HepG2 (cell line): ENCODE measurements around the gene INPP5K. TPM values are rescaled to one million over a fixed set of nuclear protein-coding genes. Genes with fewer than 3 reads are reported as not detected.

Experiments used
- ATAC-seq: fragments of 200-7000 bp; cut with Tn5 transposase; 3 replicates; pipeline ENCODE4 v1.9.1; 2020; ENCODE audit warnings: mild to moderate bottlenecking, moderate library complexity
- Bru-seq: library from RNA; stranded (reverse); fragments of 400-500 nt; gene quantifications from one replicate; lab custom pipeline; 2021; lab: Mats Ljungman, UMichigan
- BruChase-seq, 2 experiments: library from RNA; stranded (reverse); fragments of 400-500 nt; gene quantifications; one replicate each; lab custom pipeline; 2021; lab: Mats Ljungman, UMichigan
- BruUV-seq: library from RNA; stranded (reverse); fragments of 400-500 nt; replicated peaks from 2 replicates; lab custom pipeline; 2021; lab: Mats Ljungman, UMichigan
- CTCF ChIA-PET: fragments of 300-600 bp; formaldehyde crosslinking; extraction: SDS; loops from one replicate; lab custom pipeline; 2021; ENCODE audit warnings: low total read pairs, inconsistent platforms, low intra/inter-chr PET ratio; lab: Yijun Ruan, JAX
- POLR2A ChIA-PET: fragments of 350-600 bp; sonication (Branson Sonifier 250); formaldehyde crosslinking; loops from one replicate; lab custom pipeline; 2020; ENCODE audit warnings: antibody characterized with exemption, inconsistent platforms; lab: Yijun Ruan, JAX
- DNase-seq: peaks from one replicate; pipeline ENCODE4 v3.0.0-alpha.2; 2015; ENCODE audit warnings: low spot score
- FAIRE-seq: peaks from 3 replicates; lab custom pipeline; 2011; peaks lifted over from hg19 to GRCh38; lab: Jason Lieb, UNC
- H2AFZ ChIP-seq: one replicate; pipeline ENCODE4 v1.6.1; 2011; ENCODE audit warnings: low read length, inconsistent platforms
- H3K27ac ChIP-seq: fragments of 300-600 bp; 3 replicates; pipeline ENCODE4 v1.8.0; 2011; ENCODE audit warnings: mixed run types, mild to moderate bottlenecking, mixed read lengths, low read length, inconsistent platforms; ENCODE audit not compliant: insufficient read depth; ENCODE audit errors: extremely low read length
- H3K27me3 ChIP-seq, 2 experiments: fragments of 200-600 bp in 1 of 2; 2 replicates in 1 of 2; 3 replicates in 1 of 2; pipeline versions ENCODE4 v1.6.0 to v1.8.0; 2011; ENCODE audit warnings: low read length in 2 of 2, mild to moderate bottlenecking in 2 of 2, moderate library complexity in 2 of 2, inconsistent platforms in 1 of 2; ENCODE audit not compliant: insufficient read depth in 2 of 2, control insufficient read depth in 1 of 2
- H3K36me3 ChIP-seq, 2 experiments: fragments of 200-600 bp in 1 of 2; replicated peaks in 1 of 2; 2 replicates in 1 of 2; 3 replicates in 1 of 2; pipeline versions ENCODE4 v1.5.1 to v1.8.0; 2011; ENCODE audit warnings: low read length in 2 of 2, inconsistent platforms in 1 of 2; ENCODE audit not compliant: insufficient read depth in 2 of 2, control insufficient read depth in 1 of 2
- H3K4me1 ChIP-seq: 2 replicates; pipeline ENCODE4 v1.5.1; 2012; ENCODE audit warnings: low read length, inconsistent platforms; ENCODE audit not compliant: insufficient read depth
- H3K4me2 ChIP-seq: 2 replicates; pipeline ENCODE4 v1.6.0; 2011; ENCODE audit warnings: low read depth, low read length, inconsistent platforms
- H3K4me3 ChIP-seq, 3 experiments: fragments of 200-600 bp in 1 of 3; sonication (generic), shearing (Covaris generic) in 1 of 3; replicated peaks in 1 of 3; 2 replicates each; pipeline ENCODE4 v1.5.1; 2011 to 2016; ENCODE audit warnings: low read length in 3 of 3, inconsistent platforms in 2 of 3, low read depth in 2 of 3, mild to moderate bottlenecking in 2 of 3, control low read depth in 1 of 3, mixed read lengths in 1 of 3; ENCODE audit not compliant: insufficient read depth in 1 of 3
- H3K79me2 ChIP-seq: one replicate; pipeline ENCODE4 v1.6.1; 2011; ENCODE audit warnings: low read length, inconsistent platforms; ENCODE audit not compliant: insufficient read depth
- H3K9ac ChIP-seq: 2 replicates; pipeline ENCODE4 v1.6.0; 2011; ENCODE audit warnings: mild to moderate bottlenecking, low read depth, low read length, inconsistent platforms; ENCODE audit not compliant: insufficient read depth
- H3K9me3 ChIP-seq: 2 replicates; pipeline ENCODE4 v1.5.1; 2012; ENCODE audit warnings: mild to moderate bottlenecking, low read length
- H4K20me1 ChIP-seq: 2 replicates; pipeline ENCODE4 v1.6.0; 2011; ENCODE audit warnings: inconsistent platforms, mild to moderate bottlenecking, low read length, moderate library complexity; ENCODE audit not compliant: insufficient read depth
- ATF1 ChIP-seq: IDR thresholded peaks from 2 replicates; pipeline ENCODE4 v1.6.1; 2016; ENCODE audit warnings: mild to moderate bottlenecking, control low read depth
- ATF4 ChIP-seq, 2 experiments: fragments of 450-650 bp in 1 of 2; sonication (generic) in 1 of 2; formaldehyde crosslinking; IDR thresholded peaks; 2 replicates each; pipeline versions ENCODE4 v1.5.0 to v1.8.0; 2020 to 2022; ENCODE audit warnings: mild to moderate bottlenecking in 1 of 2, missing genetic modification reagents in 1 of 2
- FOSL2 ChIP-seq: sonication (generic); formaldehyde crosslinking; IDR thresholded peaks from 2 replicates; pipeline ENCODE4 v1.4.0; 2020; ENCODE audit warnings: missing genetic modification reagents
- MXD4 ChIP-seq: IDR thresholded peaks from 2 replicates; pipeline ENCODE4 v1.6.1; 2016; ENCODE audit warnings: mild to moderate bottlenecking, missing biosample characterization, missing genetic modification reagents
- NFYB ChIP-seq: sonication (generic); formaldehyde crosslinking; IDR thresholded peaks from 2 replicates; pipeline ENCODE4 v1.4.0; 2020; ENCODE audit warnings: missing genetic modification reagents
- NR2F2 ChIP-seq: IDR thresholded peaks from 2 replicates; pipeline ENCODE4 v1.6.1; 2012; ENCODE audit warnings: low read depth, inconsistent platforms, borderline replicate concordance
- PPARG ChIP-seq: conservative IDR thresholded peaks from 2 replicates; pipeline ENCODE4 v1.6.1; 2016; ENCODE audit warnings: missing biosample characterization, missing genetic modification reagents
- RFXAP ChIP-seq: sonication (generic); formaldehyde crosslinking; IDR thresholded peaks from 2 replicates; pipeline ENCODE4 v1.4.0; 2020; ENCODE audit warnings: missing genetic modification reagents, borderline replicate concordance
- TOE1 ChIP-seq: sonication (generic); formaldehyde crosslinking; IDR thresholded peaks from 2 replicates; pipeline ENCODE4 v1.4.0; 2020; ENCODE audit warnings: mild to moderate bottlenecking, missing genetic modification reagents
- ZNF607 ChIP-seq: sonication (generic); formaldehyde crosslinking; IDR thresholded peaks from 2 replicates; pipeline ENCODE4 v1.5.1; 2020; ENCODE audit warnings: missing genetic modification reagents, mild to moderate bottlenecking, borderline replicate concordance
- ZNF639 ChIP-seq: conservative IDR thresholded peaks from 2 replicates; pipeline ENCODE4 v1.6.1; 2018; ENCODE audit warnings: missing genetic modification reagents
- WGBS: methylation state at CpG from one replicate; pipeline ENCODE4 v1.1.6; 2017; ENCODE audit warnings: low lambda C conversion rate; 5-methylcytosine and 5-hydroxymethylcytosine counted together
- in situ Hi-C: cut with HindIII; loops from 2 replicates; pipeline ENCODE4 v1.10.0; 2017; ENCODE audit warnings: low pct_unique_long_range_greater_than_20kb; ENCODE audit not compliant: extremely low pct_ligation_motif_present
- intact Hi-C: fragments of 100-400 bp; cut with micrococcal nuclease; formaldehyde crosslinking; loops from one replicate; pipeline ENCODE4 v1.10.0; 2022; ENCODE audit not compliant: unreplicated experiment
- long read RNA-seq, 2 experiments: library from RNA in 1 of 2; library from polyadenylated mRNA in 1 of 2; stranded (forward) in 1 of 2; unstranded in 1 of 2; transcript quantifications; one replicate each; pipeline ENCODE4 v2.0.0, GENCODE V29; 2019 to 2022
- polyA minus RNA-seq, 3 experiments: library from RNA; depleted of rRNA, polyadenylated mRNA; stranded (reverse); fragments of >200 nt; gene quantifications; 2 replicates each; pipeline ENCODE4 v1.2.3, GENCODE V29; 2011; ENCODE audit warnings: low replicate concordance in 1 of 3
- polyA plus RNA-seq, 8 experiments: library from polyadenylated mRNA; depleted of rRNA in 3 of 8; stranded (reverse) in 7 of 8; unstranded in 1 of 8; fragments of >200 nt; fragmentation: Illumina TruSeq in 4 of 8; extraction: Trizol in 4 of 8; gene quantifications; 2 replicates each; pipeline versions ENCODE4 v1.2.1 to v1.2.3, GENCODE V29; 2011 to 2016; ENCODE audit warnings: low read depth in 4 of 8, missing spikeins in 1 of 8, mixed read lengths in 1 of 8; ENCODE audit not compliant: insufficient read depth in 1 of 8
- total RNA-seq, 5 experiments: library from RNA; depleted of rRNA; stranded (reverse); fragments of >200 nt; fragmentation: Illumina TruSeq; extraction: Trizol; gene quantifications; 2 replicates each; pipeline ENCODE4 v1.2.3, GENCODE V29; 2016; ENCODE audit warnings: low read depth in 1 of 5
- TF ChIP-seq, protein P1 (sequence below): sonication (generic); formaldehyde crosslinking; IDR thresholded peaks from 2 replicates; pipeline ENCODE4 v1.5.0; 2020; ENCODE audit warnings: mild to moderate bottlenecking, missing genetic modification reagents

Gene INPP5K
- 4.3 and 4.8 TPM in 2 replicates for total RNA-seq (2016; rRNA removed; fragmentation: Illumina TruSeq; extraction: Trizol)
- 1.1 and 1.2 TPM in 2 replicates for total RNA-seq (2016; cell fraction: cytosol; rRNA removed; fragmentation: Illumina TruSeq; extraction: Trizol; ENCODE audit: low read depth)
- 3.0 and 4.9 TPM in 2 replicates for total RNA-seq (2016; cell fraction: insoluble cytoplasmic fraction; rRNA removed; fragmentation: Illumina TruSeq; extraction: Trizol)
- total RNA-seq (2016; cell fraction: membrane; rRNA removed; fragmentation: Illumina TruSeq; extraction: Trizol): 3.8 TPM in 2 replicates
- 2.6 and 3.9 TPM in 2 replicates for total RNA-seq (2016; cell fraction: nucleus; rRNA removed; fragmentation: Illumina TruSeq; extraction: Trizol)
- 9.3 and 9.6 TPM in 2 replicates for polyA plus RNA-seq (2011; rRNA removed)
- polyA plus RNA-seq (2011; cell fraction: cytosol; rRNA removed): 7.3 and 11.5 TPM in 2 replicates
- 14.7 and 18.6 TPM in 2 replicates for polyA plus RNA-seq (2011; cell fraction: nucleus; rRNA removed)
- 4.4 and 6.6 TPM in 2 replicates for polyA plus RNA-seq (2012)
- polyA plus RNA-seq (2016; cell fraction: cytosol; fragmentation: Illumina TruSeq; extraction: Trizol; ENCODE audit: low read depth): 1.7 and 3.1 TPM in 2 replicates
- polyA plus RNA-seq (2016; cell fraction: insoluble cytoplasmic fraction; fragmentation: Illumina TruSeq; extraction: Trizol; ENCODE audit: low read depth): 3.3 and 4.8 TPM in 2 replicates
- polyA plus RNA-seq (2016; cell fraction: membrane; fragmentation: Illumina TruSeq; extraction: Trizol; ENCODE audit: low read depth): 3.5 and 4.2 TPM in 2 replicates
- 8.4 and 9.9 TPM in 2 replicates for polyA plus RNA-seq (2016; cell fraction: nucleus; fragmentation: Illumina TruSeq; extraction: Trizol; ENCODE audit: insufficient read depth, low read depth)
- 26.2 and 71.2 TPM in 2 replicates for polyA minus RNA-seq (2011; rRNA and poly(A)+ RNA removed; ENCODE audit: low replicate concordance)
- polyA minus RNA-seq (2011; cell fraction: cytosol; rRNA and poly(A)+ RNA removed): 6.0 and 7.6 TPM in 2 replicates
- polyA minus RNA-seq (2011; cell fraction: nucleus; rRNA and poly(A)+ RNA removed): 11.9 and 12.7 TPM in 2 replicates
- percentile 43 among the genes with signal in this experiment for Bru-seq, nascent RNA
- BruChase-seq, experiment 1, labeled RNA remaining after a 6-hour chase: percentile 54 among the genes with signal in this experiment
- BruChase-seq, experiment 2, labeled RNA remaining after a 2-hour chase: percentile 47 among the genes with signal in this experiment
- long read RNA-seq, experiment 1, partial matches to known transcripts: 1 of 8 reads
- long read RNA-seq, experiment 1, other reads (novel, unspliced or antisense): 2 of 8 reads
- long read RNA-seq, experiment 2, transcript INPP5K-204 (12 exons, 2,988 nt): major isoform, 10 of 23 reads
- long read RNA-seq, experiment 2, partial matches to known transcripts: 5 of 23 reads
- long read RNA-seq, experiment 2, other reads (novel, unspliced or antisense): 6 of 23 reads

DNA sequence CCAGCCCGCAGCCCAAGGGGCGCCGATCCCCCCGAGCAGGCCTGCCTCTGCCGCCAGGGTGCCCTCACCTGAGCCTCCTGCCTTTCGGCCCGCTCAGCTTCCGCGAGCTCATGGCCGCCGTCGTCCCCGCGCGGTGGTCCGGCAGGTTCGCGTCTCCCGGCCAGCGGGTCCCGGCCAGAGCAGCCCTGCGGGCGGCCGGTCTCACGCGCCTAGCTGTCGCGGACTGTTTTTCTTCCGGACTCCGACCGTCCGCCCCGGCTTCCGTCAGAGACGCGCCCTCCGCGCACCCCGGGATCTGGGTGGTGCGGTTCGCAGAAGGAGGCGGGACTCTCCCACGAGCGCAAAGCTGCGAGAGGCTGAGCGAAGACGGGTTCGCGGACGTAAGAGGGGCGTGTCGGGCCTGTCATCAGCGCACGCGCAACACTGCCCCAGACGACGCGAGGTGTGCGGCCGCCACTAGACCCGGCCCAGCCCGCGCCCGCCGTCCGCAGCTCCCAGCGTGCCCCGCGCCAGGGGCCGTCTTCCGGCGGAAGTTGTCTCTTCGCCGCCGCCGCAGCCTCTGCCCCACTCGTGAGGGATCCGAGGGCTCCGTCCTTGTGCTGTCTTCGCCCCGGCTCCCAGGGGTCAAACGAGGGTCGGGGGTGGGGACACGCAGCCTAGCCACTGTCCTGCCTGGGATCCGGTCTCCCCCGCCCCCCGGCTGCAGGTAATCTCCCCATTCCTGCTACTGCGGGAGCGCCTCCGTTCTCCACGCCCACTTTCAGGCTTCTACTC lies at the start of gene INPP5K:
Gene INPP5K, minus strand, starts transcription at position 225 of the 774 bp plus-strand sequence. Its CDS starts 113 bp downstream, at position 112.
- Histone ChIP-seq H3K27me3 (no peaks in the 10 kb centered on the region; a peak in 1 of 5 replicates), H3K27ac (peak within 1 kb of the TSS; percentile 73), H3K9me3 (no peaks in the 10 kb centered on the region), H2AFZ (peak within 1 kb of the TSS; percentile 18), H3K79me2 (peaks cover 15% of the 10 kb centered on the region), H3K4me2 (peak within 1 kb of the TSS; percentile 96), H3K4me3 (peak within 1 kb of the TSS; percentile 96 to 100 (median 97)), H3K4me1 (peaks cover 17% of the 10 kb centered on the region), H4K20me1 (no peaks in the 10 kb centered on the region), H3K36me3 (peaks cover 0 to 6% of the 10 kb centered on the region in 2 experiments; a peak in 4 of 5 replicates), H3K9ac (peak within 1 kb of the TSS; percentile 91)
- peak; percentile 94 for ATAC-seq
- CTCF ChIA-PET: interaction anchor here (1.7 kb wide), 1 partner anchor 151 kb away, joined by 9 read pairs; no protein-coding TSS in a partner anchor
- 0% methylated on average over 28 of the region's 91 CpGs for WGBS
- peak; percentile 93 for DNase-seq
- POLR2A ChIA-PET: interaction anchor here (0.6 to 3.2 kb wide), 27 partner anchors 9 to 257 kb away, joined by 3 to 21 read pairs (median 4); partner anchors contain the start of genes CRK, MYO1C, PITPNA and RILP
- BruUV-seq: no TSS peak
- in situ Hi-C loops (loop anchor here (5.0 to 10.0 kb wide), 2 partner anchors 149 to 242 kb away; partner anchors contain the start of genes BHLHA9 and TRARG1), intact Hi-C loops (loop anchor here (1.0 to 5.0 kb wide), 2 partner anchors 28 to 46 kb away; partner anchors contain the start of gene PITPNA)
- FAIRE-seq: peak; percentile 87
- TF ChIP-seq ZNF607 (CRISPR knock-in tag): peak; percentile 42; the same call in 1 of the 2 replicates
- no peak; the same call in 1 of the 2 replicates for TF ChIP-seq NR2F2
- TF ChIP-seq ZNF639 (CRISPR knock-in tag): peak; percentile 85; the same call in 1 of the 2 replicates
- TF ChIP-seq PPARG: peak; percentile 26; the same call in 1 of the 2 replicates
- TF ChIP-seq RFXAP (CRISPR knock-in tag): peak; percentile 22; the same call in 1 of the 2 replicates
- 0 out of 2 replicates have a peak, but pooled peaks have one; percentile 19 for TF ChIP-seq FOSL2
- TF ChIP-seq MXD4: peak; percentile 99
- TF ChIP-seq ATF1 (CRISPR knock-in tag): 0 out of 2 replicates have a peak, but pooled peaks have one; percentile 53
- TF ChIP-seq, protein P1, sequence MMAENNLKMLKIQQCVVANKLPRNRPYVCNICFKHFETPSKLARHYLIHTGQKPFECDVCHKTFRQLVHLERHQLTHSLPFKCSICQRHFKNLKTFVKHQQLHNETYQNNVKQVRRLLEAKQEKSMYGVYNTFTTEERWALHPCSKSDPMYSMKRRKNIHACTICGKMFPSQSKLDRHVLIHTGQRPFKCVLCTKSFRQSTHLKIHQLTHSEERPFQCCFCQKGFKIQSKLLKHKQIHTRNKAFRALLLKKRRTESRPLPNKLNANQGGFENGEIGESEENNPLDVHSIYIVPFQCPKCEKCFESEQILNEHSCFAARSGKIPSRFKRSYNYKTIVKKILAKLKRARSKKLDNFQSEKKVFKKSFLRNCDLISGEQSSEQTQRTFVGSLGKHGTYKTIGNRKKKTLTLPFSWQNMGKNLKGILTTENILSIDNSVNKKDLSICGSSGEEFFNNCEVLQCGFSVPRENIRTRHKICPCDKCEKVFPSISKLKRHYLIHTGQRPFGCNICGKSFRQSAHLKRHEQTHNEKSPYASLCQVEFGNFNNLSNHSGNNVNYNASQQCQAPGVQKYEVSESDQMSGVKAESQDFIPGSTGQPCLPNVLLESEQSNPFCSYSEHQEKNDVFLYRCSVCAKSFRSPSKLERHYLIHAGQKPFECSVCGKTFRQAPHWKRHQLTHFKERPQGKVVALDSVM (CRISPR knock-in tag): peak; percentile 38; the same call in 1 of the 2 replicates
- no peak for TF ChIP-seq ATF4 (CRISPR knock-in tag; IDR thresholded peaks at IDR 0.05)
- 0 out of 2 replicates have a peak, but pooled peaks have one; percentile 22 for TF ChIP-seq TOE1 (CRISPR knock-in tag)
- TF ChIP-seq NFYB (CRISPR knock-in tag): peak; percentile 91
